Panc1 (cell line): ENCODE data around the gene DDAH2. TPM values are rescaled to one million over a fixed set of nuclear protein-coding genes. Genes with fewer than 3 reads are reported as not detected.
A peak's percentile ranks its signal among the peaks of the same experiment; 100 is the strongest.

Source experiments
- ATAC-seq: fragments of 200-7000 bp; cut with Tn5 transposase; 2 replicates; pipeline ENCODE4 v1.9.1; 2020; ENCODE audit warnings: mild to moderate bottlenecking, moderate library complexity
- BruUV-seq: library from RNA; stranded (reverse); fragments of 400-500 nt; replicated peaks from 2 replicates; lab custom pipeline; 2021; lab: Mats Ljungman, UMichigan
- CTCF ChIA-PET: fragments of 300-600 bp; sonication (Branson Sonifier 250); formaldehyde crosslinking; loops from one replicate; lab custom pipeline; 2022; ENCODE audit warnings: antibody characterized with exemption; lab: Charles Lee
- POLR2A ChIA-PET: fragments of 300-600 bp; sonication (Branson Sonifier 250); formaldehyde crosslinking; loops from one replicate; lab custom pipeline; 2022; ENCODE audit warnings: antibody characterized with exemption; lab: Charles Lee
- DNase-seq: peaks from one replicate; pipeline ENCODE4 v3.0.0-alpha.2; 2010; ENCODE audit warnings: low read depth, low spot score
- H3K27ac ChIP-seq: 2 replicates; pipeline ENCODE4 v1.5.1; 2011; ENCODE audit warnings: mild to moderate bottlenecking, low read length, inconsistent platforms
- H3K27me3 ChIP-seq: fragments of 200-500 bp; sonication (Bioruptor generic); 2 replicates; pipeline ENCODE4 v1.6.0; 2014; ENCODE audit warnings: low read length, inconsistent platforms; ENCODE audit not compliant: control insufficient read depth, insufficient read depth
- H3K36me3 ChIP-seq: fragments of 200-500 bp; sonication (Bioruptor generic); 2 replicates; pipeline ENCODE4 v1.5.1; 2014; ENCODE audit warnings: inconsistent platforms, mild to moderate bottlenecking, low read length, moderate library complexity; ENCODE audit not compliant: control insufficient read depth, insufficient read depth
- H3K4me1 ChIP-seq: 2 replicates; pipeline ENCODE4 v1.5.1; 2011; ENCODE audit warnings: inconsistent platforms, mild to moderate bottlenecking, low read length, moderate library complexity; ENCODE audit not compliant: control insufficient read depth, insufficient read depth
- H3K4me3 ChIP-seq, 2 experiments: 2 replicates each; pipeline ENCODE4 v1.5.1; 2011 to 2012; ENCODE audit warnings: low read depth in 2 of 2, low read length in 2 of 2, mild to moderate bottlenecking in 2 of 2, inconsistent platforms in 1 of 2, moderate library complexity in 1 of 2
- H3K9me3 ChIP-seq: fragments of 200-500 bp; sonication (Bioruptor generic); 2 replicates; pipeline ENCODE4 v1.5.1; 2014; ENCODE audit warnings: low read depth, mild to moderate bottlenecking, inconsistent platforms, low read length, moderate library complexity; ENCODE audit not compliant: control insufficient read depth, insufficient read depth
- CTCF ChIP-seq: fragments of 450-650 bp; IDR thresholded peaks from 2 replicates; pipeline ENCODE4 v1.5.1; 2017; ENCODE audit warnings: mild to moderate bottlenecking
- POLR2AphosphoS5 ChIP-seq: IDR thresholded peaks from 2 replicates; pipeline ENCODE4 v1.6.1; 2012; ENCODE audit warnings: mild to moderate bottlenecking, low read depth, low read length, moderate library complexity
- REST ChIP-seq, 2 experiments: IDR thresholded peaks; 2 replicates each; pipeline ENCODE4 v1.6.1; 2011 to 2012; ENCODE audit warnings: low read depth in 2 of 2, control low read depth in 1 of 2, low read length in 1 of 2, mild to moderate bottlenecking in 1 of 2, moderate library complexity in 1 of 2; ENCODE audit not compliant: insufficient read depth in 1 of 2
- SIN3A ChIP-seq: IDR thresholded peaks from 2 replicates; pipeline ENCODE4 v1.6.1; 2012; ENCODE audit warnings: low read depth, mild to moderate bottlenecking, low read length, moderate library complexity, borderline replicate concordance; ENCODE audit not compliant: insufficient read depth
- TCF7L2 ChIP-seq: IDR thresholded peaks from 2 replicates; pipeline ENCODE4 v1.6.1; 2011; ENCODE audit warnings: mild to moderate bottlenecking, low read depth, low read length, inconsistent platforms
- in situ Hi-C: cut with HindIII; loops from 2 replicates; pipeline ENCODE4 v1.10.0; 2016; ENCODE audit warnings: low sequenced_read_pairs, low pct_unique_long_range_greater_than_20kb
- intact Hi-C: fragments of 100-400 bp; cut with micrococcal nuclease; formaldehyde crosslinking; loops from one replicate; pipeline ENCODE4 v1.10.0; 2022; ENCODE audit not compliant: unreplicated experiment
- total RNA-seq: library from RNA; stranded (reverse); gene quantifications from one replicate; pipeline ENCODE4 v1.2.1, GENCODE V29; 2021; ENCODE audit not compliant: unreplicated experiment

DDAH2 gene
- total RNA-seq, 1 experiment from 2014 or later, result 104 TPM

GRCh38 chr6:31761343-31761742, 32.2 kb upstream of the DDAH2 start:
- BruUV-seq, result TSS peak; percentile 27
- POLR2A ChIA-PET, result interaction anchor here (0.5 kb wide), 2 partner anchors 17 to 95 kb away, joined by 4 to 9 read pairs; no protein-coding TSS in a partner anchor
- no peaks in the 10 kb centered on the region for H3K4me1 ChIP-seq
- H3K36me3 ChIP-seq, result no peaks in the 10 kb centered on the region
- CTCF ChIA-PET, result no interaction called here
- intact Hi-C loops (no loop called here), in situ Hi-C loops (no loop called here)
- no peaks in the 10 kb centered on the region for H3K9me3 ChIP-seq
- ATAC-seq (no peak), DNase-seq (no peak)
- H3K4me3 ChIP-seq, result no peak overlapping the region
- no peak overlapping the region for H3K27ac ChIP-seq
- no peaks in the 10 kb centered on the region for H3K27me3 ChIP-seq
- TF ChIP-seq SIN3A (no peak), POLR2AphosphoS5 (no peak), CTCF (no peak), REST (IDR thresholded peaks at IDR 0.05; ENCODE audit: insufficient read depth in 1 of 2, low read depth in 2 of 2, low read length in 1 of 2) (no peak), TCF7L2 (no peak)

- CTCF ChIA-PET, result no interaction called here
- H3K27me3 ChIP-seq, result no peaks in the 10 kb centered on the region
- no peaks in the 10 kb centered on the region for H3K4me1 ChIP-seq
- no peak overlapping the region for H3K27ac ChIP-seq
- TF ChIP-seq SIN3A (no peak), REST (IDR thresholded peaks at IDR 0.05; ENCODE audit: insufficient read depth in 1 of 2, low read depth in 2 of 2, low read length in 1 of 2) (no peak), CTCF (no peak), POLR2AphosphoS5 (no peak), TCF7L2 (no peak)
- H3K36me3 ChIP-seq, result no peaks in the 10 kb centered on the region
- no peak overlapping the region for H3K4me3 ChIP-seq
- intact Hi-C loops, result no loop called here
- H3K9me3 ChIP-seq, result no peaks in the 10 kb centered on the region
- POLR2A ChIA-PET, result interaction anchor here (0.5 kb wide), 1 partner anchor 95 kb away, joined by 4 read pairs; no protein-coding TSS in a partner anchor
- ATAC-seq (no peak), DNase-seq (no peak)
- BruUV-seq, result no TSS peak
- in situ Hi-C loops, result no loop called here
Measured at GRCh38 chr6:31760790-31761189, 31.7 kb upstream of the DDAH2 start.
